ENCODE results near the gene PKD1L1.

DNA sequence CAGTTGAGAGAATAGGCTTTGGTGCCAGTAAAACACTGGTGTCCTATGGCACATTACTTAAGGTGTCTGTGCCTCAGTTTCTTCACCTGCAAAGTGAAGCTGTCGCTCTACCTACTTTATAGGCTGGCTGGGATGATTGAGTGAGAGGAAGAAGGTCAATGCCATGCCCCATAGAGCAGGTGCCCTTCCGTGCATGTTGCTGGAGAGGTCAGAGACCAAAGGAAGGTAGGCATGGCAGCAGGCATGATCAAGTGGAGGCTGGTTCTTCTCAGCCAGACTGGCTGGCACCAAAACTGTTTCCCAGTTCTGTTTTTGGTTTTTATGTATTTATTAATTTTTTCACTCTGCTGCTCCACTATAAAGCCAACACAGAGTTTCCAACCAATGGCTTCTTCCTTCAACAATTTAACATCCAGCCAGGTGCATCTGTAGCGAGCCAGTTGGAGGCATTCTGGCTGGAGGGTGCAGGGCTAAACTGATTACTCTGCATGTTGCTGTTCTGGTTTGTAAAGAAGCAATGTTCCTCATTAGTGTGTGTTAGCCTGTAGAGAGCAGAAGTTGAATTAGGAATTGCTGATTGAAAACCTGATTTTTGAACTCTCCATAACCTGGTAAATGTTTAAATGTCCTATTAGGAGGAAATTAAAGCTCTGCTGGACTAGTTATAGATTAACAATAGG lies 222.1 kb downstream of the PKD1L1 start:
- TF ChIP-seq EP300 (IDR thresholded peaks at IDR 0.05; ENCODE audit: borderline replicate concordance in 1 of 2, low read depth in 1 of 2, low read length in 1 of 2) (peak in 1 of 2 experiments; percentile 88; a peak in 2 of 4 replicates), EZH2phosphoT487 (IDR thresholded peaks at IDR 0.05; ENCODE audit: borderline replicate concordance, low read depth) (no peak), TCF12 (IDR thresholded peaks at IDR 0.05) (no peak), MXI1 (IDR thresholded peaks at IDR 0.05; ENCODE audit: low read depth, low read length) (0 out of 2 replicates have a peak, but pooled peaks have one; percentile 19)
- TF ChIP-seq, protein P1, sequence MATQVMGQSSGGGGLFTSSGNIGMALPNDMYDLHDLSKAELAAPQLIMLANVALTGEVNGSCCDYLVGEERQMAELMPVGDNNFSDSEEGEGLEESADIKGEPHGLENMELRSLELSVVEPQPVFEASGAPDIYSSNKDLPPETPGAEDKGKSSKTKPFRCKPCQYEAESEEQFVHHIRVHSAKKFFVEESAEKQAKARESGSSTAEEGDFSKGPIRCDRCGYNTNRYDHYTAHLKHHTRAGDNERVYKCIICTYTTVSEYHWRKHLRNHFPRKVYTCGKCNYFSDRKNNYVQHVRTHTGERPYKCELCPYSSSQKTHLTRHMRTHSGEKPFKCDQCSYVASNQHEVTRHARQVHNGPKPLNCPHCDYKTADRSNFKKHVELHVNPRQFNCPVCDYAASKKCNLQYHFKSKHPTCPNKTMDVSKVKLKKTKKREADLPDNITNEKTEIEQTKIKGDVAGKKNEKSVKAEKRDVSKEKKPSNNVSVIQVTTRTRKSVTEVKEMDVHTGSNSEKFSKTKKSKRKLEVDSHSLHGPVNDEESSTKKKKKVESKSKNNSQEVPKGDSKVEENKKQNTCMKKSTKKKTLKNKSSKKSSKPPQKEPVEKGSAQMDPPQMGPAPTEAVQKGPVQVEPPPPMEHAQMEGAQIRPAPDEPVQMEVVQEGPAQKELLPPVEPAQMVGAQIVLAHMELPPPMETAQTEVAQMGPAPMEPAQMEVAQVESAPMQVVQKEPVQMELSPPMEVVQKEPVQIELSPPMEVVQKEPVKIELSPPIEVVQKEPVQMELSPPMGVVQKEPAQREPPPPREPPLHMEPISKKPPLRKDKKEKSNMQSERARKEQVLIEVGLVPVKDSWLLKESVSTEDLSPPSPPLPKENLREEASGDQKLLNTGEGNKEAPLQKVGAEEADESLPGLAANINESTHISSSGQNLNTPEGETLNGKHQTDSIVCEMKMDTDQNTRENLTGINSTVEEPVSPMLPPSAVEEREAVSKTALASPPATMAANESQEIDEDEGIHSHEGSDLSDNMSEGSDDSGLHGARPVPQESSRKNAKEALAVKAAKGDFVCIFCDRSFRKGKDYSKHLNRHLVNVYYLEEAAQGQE (IDR thresholded peaks at IDR 0.05; ENCODE audit: low read depth, low read length) = no peak
- TF ChIP-seq, protein P2, sequence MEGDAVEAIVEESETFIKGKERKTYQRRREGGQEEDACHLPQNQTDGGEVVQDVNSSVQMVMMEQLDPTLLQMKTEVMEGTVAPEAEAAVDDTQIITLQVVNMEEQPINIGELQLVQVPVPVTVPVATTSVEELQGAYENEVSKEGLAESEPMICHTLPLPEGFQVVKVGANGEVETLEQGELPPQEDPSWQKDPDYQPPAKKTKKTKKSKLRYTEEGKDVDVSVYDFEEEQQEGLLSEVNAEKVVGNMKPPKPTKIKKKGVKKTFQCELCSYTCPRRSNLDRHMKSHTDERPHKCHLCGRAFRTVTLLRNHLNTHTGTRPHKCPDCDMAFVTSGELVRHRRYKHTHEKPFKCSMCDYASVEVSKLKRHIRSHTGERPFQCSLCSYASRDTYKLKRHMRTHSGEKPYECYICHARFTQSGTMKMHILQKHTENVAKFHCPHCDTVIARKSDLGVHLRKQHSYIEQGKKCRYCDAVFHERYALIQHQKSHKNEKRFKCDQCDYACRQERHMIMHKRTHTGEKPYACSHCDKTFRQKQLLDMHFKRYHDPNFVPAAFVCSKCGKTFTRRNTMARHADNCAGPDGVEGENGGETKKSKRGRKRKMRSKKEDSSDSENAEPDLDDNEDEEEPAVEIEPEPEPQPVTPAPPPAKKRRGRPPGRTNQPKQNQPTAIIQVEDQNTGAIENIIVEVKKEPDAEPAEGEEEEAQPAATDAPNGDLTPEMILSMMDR (IDR thresholded peaks at IDR 0.05) = no peak

All from SK-N-SH (cell line).